GM23248 (cell line): Measurements from ENCODE around the gene CFLAR.

Source experiments
- EZH2 ChIP-seq: fragments of 200-600 bp; sonication (generic); IDR thresholded peaks from 2 replicates; pipeline ENCODE4 v1.6.1; 2018; ENCODE audit warnings: antibody characterized with exemption, mild to moderate bottlenecking; ENCODE audit not compliant: insufficient read depth, poor library complexity, severe bottlenecking
- EZH2phosphoT487 ChIP-seq: fragments of 200-600 bp; sonication (generic); IDR thresholded peaks from 2 replicates; pipeline ENCODE4 v1.6.1; 2018; ENCODE audit warnings: antibody characterized with exemption, moderate library complexity, mild to moderate bottlenecking, low read depth; ENCODE audit not compliant: insufficient read depth

DNA sequence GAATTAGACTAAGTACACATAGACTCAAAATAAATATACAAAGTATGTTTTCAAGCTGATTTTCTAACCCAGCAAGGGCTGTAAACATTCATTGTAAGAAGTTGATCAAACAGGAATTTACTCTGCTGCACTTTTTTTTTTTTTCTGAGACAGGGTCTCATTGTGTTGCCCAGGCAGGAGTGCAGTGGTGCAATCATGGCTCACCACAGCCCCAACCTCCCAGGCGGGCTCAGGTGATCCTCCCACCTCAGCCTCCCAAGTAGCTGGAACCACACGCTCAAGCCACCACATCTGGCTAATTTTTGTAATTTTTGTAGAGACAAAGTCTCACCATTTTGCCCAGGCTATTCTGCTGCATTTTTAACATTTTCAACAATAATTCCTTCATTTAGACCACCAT lies 8.3 kb upstream of the CFLAR start:
- TF ChIP-seq EZH2 = no peak
- TF ChIP-seq EZH2phosphoT487 = no peak
